Prostate gland (tissue), 2 donors: ENCODE measurements around the gene NF2. TPM values are rescaled to one million over a fixed set of nuclear protein-coding genes. Genes with fewer than 3 reads are reported as not detected.

ENCODE experiments used
- DNase-seq: peaks from one replicate; pipeline ENCODE4 v3.0.0-alpha.2; 2019; ENCODE audit warnings: low spot score
- H3K27ac ChIP-seq, 2 donors: fragments of 200-600 bp; sonication (generic); 2 replicates each; pipeline ENCODE4 v1.5.1; 2017 to 2019
- H3K27me3 ChIP-seq: fragments of 200-600 bp; sonication (generic); replicated peaks from 2 replicates; pipeline ENCODE4 v1.5.1; 2019; ENCODE audit not compliant: insufficient read depth
- H3K36me3 ChIP-seq, 2 donors: fragments of 200-600 bp; sonication (generic); 1 replicate in 1 of 2; 2 replicates in 1 of 2; pipeline versions ENCODE4 v1.5.1 to v1.8.1; 2017 to 2019
- H3K4me1 ChIP-seq: fragments of 200-600 bp; sonication (generic); replicated peaks from 2 replicates; pipeline ENCODE4 v1.5.1; 2019
- H3K4me3 ChIP-seq, 2 donors: fragments of 200-600 bp; sonication (generic); 2 replicates each; pipeline ENCODE4 v1.5.1; 2017 to 2019
- H3K9me3 ChIP-seq: fragments of 200-600 bp; sonication (generic); 2 replicates; pipeline ENCODE4 v1.5.1; 2017
- POLR2A ChIP-seq: fragments of 450-650 bp; IDR thresholded peaks from one replicate; pipeline ENCODE4 v1.6.1; 2016; ENCODE audit warnings: antibody characterized with exemption, mild to moderate bottlenecking
- POLR2AphosphoS5 ChIP-seq: sonication (generic); formaldehyde crosslinking; IDR thresholded peaks from one replicate; pipeline ENCODE4 v1.6.1; 2017; ENCODE audit warnings: antibody characterized with exemption
- WGBS: methylation state at CpG from one replicate; pipeline ENCODE4 v1.1.5; 2018; 5-methylcytosine and 5-hydroxymethylcytosine counted together
- intact Hi-C: fragments of 100-400 bp; cut with DNase I; formaldehyde crosslinking; loops from one replicate; pipeline ENCODE4 v1.14.2; 2022
- small RNA-seq, 2 donors: library from RNA; depleted of rRNA; stranded (forward); fragments of <200 nt; gene quantifications; one replicate each; pipeline ENCODE3, GENCODE V24; 2016
- total RNA-seq, 2 donors: library from RNA; depleted of rRNA; stranded (reverse); fragments of >200 nt; gene quantifications; one replicate each; pipeline ENCODE4 v1.1.0, GENCODE V29; 2016
- TF ChIP-seq, protein P1 (sequence below), 4 experiments: fragments of 200-600 bp in 2 of 4; fragments of 450-650 bp in 2 of 4; sonication (generic) in 2 of 4; IDR thresholded peaks; 1 replicate in 3 of 4; 2 replicates in 1 of 4; pipeline ENCODE4 v1.5.1; 2016 to 2019; ENCODE audit warnings: antibody characterized with exemption in 4 of 4, mild to moderate bottlenecking in 2 of 4, moderate library complexity in 2 of 4

NF2 gene
- total RNA-seq, 2 donors from 2014 or later = 32.3 to 34.7 TPM

DNA sequence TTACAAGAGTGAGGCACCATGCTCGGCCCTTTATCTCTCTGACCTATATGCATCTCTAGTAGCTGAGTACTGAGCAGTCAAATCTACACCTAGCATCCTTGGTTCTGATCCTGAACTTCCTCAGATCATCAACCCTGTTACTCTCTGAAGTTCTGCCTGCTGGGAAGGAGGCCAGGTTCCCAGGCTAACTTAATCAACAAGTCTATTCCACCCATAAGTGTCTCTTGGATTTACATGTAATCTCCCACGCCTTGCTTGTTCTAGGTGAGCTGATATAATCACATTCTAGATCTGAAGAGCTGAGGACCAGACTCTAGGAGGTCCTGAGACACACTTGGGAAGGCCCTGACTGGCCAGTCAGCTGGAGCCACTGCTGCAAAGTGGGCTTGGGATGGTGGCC is 138.5 kb downstream of the NF2 start:
- no peaks in the 10 kb centered on the region for H3K36me3 ChIP-seq
- no peaks in the 10 kb centered on the region for H3K4me1 ChIP-seq
- no peaks in the 10 kb centered on the region for H3K27me3 ChIP-seq
- H3K4me3 ChIP-seq = no peak overlapping the region
- no peak overlapping the region for H3K27ac ChIP-seq
- no peak for DNase-seq
- 93% methylated on average over 2 of the region's 2 CpGs for WGBS
- TF ChIP-seq POLR2AphosphoS5 = no peak
- TF ChIP-seq, protein P1, sequence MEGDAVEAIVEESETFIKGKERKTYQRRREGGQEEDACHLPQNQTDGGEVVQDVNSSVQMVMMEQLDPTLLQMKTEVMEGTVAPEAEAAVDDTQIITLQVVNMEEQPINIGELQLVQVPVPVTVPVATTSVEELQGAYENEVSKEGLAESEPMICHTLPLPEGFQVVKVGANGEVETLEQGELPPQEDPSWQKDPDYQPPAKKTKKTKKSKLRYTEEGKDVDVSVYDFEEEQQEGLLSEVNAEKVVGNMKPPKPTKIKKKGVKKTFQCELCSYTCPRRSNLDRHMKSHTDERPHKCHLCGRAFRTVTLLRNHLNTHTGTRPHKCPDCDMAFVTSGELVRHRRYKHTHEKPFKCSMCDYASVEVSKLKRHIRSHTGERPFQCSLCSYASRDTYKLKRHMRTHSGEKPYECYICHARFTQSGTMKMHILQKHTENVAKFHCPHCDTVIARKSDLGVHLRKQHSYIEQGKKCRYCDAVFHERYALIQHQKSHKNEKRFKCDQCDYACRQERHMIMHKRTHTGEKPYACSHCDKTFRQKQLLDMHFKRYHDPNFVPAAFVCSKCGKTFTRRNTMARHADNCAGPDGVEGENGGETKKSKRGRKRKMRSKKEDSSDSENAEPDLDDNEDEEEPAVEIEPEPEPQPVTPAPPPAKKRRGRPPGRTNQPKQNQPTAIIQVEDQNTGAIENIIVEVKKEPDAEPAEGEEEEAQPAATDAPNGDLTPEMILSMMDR (IDR thresholded peaks at IDR 0.05) = no peak
- no peak for TF ChIP-seq POLR2A
- H3K9me3 ChIP-seq = no peaks in the 10 kb centered on the region
- intact Hi-C loops = no loop called here

DNA sequence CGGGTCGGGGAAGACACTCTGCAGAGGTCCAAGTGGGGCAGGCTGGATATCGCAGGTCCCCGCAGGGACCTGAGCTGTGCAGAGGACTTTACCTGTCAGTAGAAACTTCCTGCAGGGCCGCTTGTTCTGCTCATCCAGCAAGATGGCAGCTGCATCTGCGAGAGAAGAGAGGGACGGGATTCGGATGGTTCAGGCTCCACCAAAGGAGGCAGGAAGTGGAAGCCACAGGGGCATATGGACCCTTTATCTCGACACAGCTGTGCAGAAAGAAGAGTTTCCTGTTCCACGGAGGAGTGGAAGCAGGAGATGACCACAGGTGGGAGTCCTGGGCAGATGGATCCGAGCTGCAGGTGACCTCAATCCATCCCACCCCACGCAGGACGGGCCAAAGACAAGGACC is 138.9 kb downstream of the NF2 start:
- no peaks in the 10 kb centered on the region for H3K27me3 ChIP-seq
- intact Hi-C loops = no loop called here

DNA sequence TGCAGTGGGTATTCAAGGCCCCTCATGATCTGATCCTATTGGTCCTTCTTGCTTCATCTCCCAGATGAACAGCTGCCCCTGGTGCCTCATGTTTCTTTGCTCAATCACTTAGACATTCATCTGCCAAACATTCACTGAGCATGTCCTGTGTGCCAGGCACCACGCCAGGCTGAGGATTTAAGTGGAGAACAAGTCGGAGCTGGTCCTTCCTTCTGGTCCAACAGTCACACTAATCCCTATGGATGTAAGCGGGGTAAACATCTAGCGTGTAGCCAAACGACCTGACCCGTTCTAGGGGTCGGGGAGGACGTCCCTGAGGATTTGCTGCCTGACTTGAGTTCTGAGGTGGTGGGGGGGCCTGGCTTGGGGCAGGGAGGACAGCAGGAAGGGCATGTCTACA is 141.5 kb downstream of the NF2 start:
- no peak overlapping the region for H3K27ac ChIP-seq
- no peaks in the 10 kb centered on the region for H3K36me3 ChIP-seq
- H3K9me3 ChIP-seq = no peaks in the 10 kb centered on the region
- H3K4me3 ChIP-seq = no peak overlapping the region
- WGBS = 32% methylated on average over 8 of the region's 8 CpGs
- intact Hi-C loops = no loop called here
- TF ChIP-seq POLR2A (no peak), POLR2AphosphoS5 (peak; percentile 84)
- TF ChIP-seq, protein P1 (IDR thresholded peaks at IDR 0.05) = no peak
- no peaks in the 10 kb centered on the region for H3K27me3 ChIP-seq
- no peaks in the 10 kb centered on the region for H3K4me1 ChIP-seq
- DNase-seq = peak; percentile 89

More for the DNA sequence above, 138.9 kb downstream of the NF2 start:
- no peaks in the 10 kb centered on the region for H3K4me1 ChIP-seq
- DNase-seq = no peak
- H3K27ac ChIP-seq = no peak overlapping the region
- no peaks in the 10 kb centered on the region for H3K9me3 ChIP-seq
- 82% methylated on average over 13 of the region's 13 CpGs for WGBS
- H3K36me3 ChIP-seq = no peaks in the 10 kb centered on the region
- no peak for TF ChIP-seq POLR2AphosphoS5
- TF ChIP-seq, protein P1 (IDR thresholded peaks at IDR 0.05) = no peak
- TF ChIP-seq POLR2A = no peak
- H3K4me3 ChIP-seq = no peak overlapping the region

DNA sequence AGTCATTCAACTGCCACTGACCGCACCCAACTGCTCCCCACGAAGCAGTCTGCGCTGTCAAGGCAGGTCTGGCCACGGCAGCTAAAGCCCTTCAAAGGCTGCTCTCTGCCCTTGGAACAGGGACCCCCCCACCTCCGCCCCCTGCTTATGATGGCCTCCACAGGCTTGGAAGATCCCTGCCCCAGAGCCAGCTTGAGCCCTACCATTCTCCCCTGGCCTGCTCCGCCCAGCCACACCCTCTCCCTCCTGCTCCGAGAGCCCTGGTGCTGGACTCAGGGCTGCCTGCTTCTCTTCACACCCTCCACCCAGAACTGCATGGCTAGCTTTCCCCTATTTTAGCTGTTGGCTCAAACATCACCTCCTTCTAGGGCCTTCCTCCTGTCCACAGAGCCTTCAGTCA is 144.4 kb downstream of the NF2 start:
- H3K36me3 ChIP-seq = no peaks in the 10 kb centered on the region
- H3K27me3 ChIP-seq = no peaks in the 10 kb centered on the region
- no peaks in the 10 kb centered on the region for H3K4me1 ChIP-seq
- DNase-seq = no peak
- no peak overlapping the region for H3K4me3 ChIP-seq
- no peaks in the 10 kb centered on the region for H3K9me3 ChIP-seq
- intact Hi-C loops = no loop called here
- WGBS = 94% methylated on average over 7 of the region's 7 CpGs
- H3K27ac ChIP-seq = no peak overlapping the region
- TF ChIP-seq POLR2A (no peak), POLR2AphosphoS5 (no peak)
- TF ChIP-seq, protein P1 (IDR thresholded peaks at IDR 0.05) = no peak

Small RNA genes within 50 kb of the gene (small RNA-seq; reads per million reads assigned to genes)
- gene AC004882.2 = 0 reads per million in 2 donors

Other genes starting within 250 kb of the NF2 start
- 100 to 1,000 TPM; 104 to 143 TPM for gene AP1B1, start 215.1 kb upstream of the NF2 start, total RNA-seq
- gene RFPL1, start 165.1 kb upstream of the NF2 start, total RNA-seq = 1 to 10 TPM in 1 of 2 donors, not detected in 1; 1.7 TPM
- gene NEFH, start 123.4 kb upstream of the NF2 start, total RNA-seq = 100 to 1,000 TPM; 149 to 887 TPM
- gene THOC5, start 49.9 kb upstream of the NF2 start, total RNA-seq = 10 to 100 TPM; 27.5 to 57.9 TPM
- gene NIPSNAP1, start 22.5 kb upstream of the NF2 start, total RNA-seq = 10 to 100 TPM; 24.1 to 46.9 TPM
- 1 to 10 TPM in 1 of 2 donors, not detected in 1; 1.5 TPM for gene CABP7, start 116.4 kb downstream of the NF2 start, total RNA-seq
- gene ZMAT5, start 163.4 kb downstream of the NF2 start, total RNA-seq = 10 to 100 TPM; 32.9 to 33.5 TPM
- 100 to 1,000 TPM in 1 of 2 donors, 10 to 100 TPM in 1; 92.8 to 124 TPM for gene UQCR10, start 163.7 kb downstream of the NF2 start, total RNA-seq
- gene ASCC2, start 234.6 kb downstream of the NF2 start, total RNA-seq = 10 to 100 TPM; 42.5 to 82.6 TPM